Activated B cell treated with CpG ODN at 0.5 μM for 24 hours (primary cell): Measurements from ENCODE around the gene IL17C. TPM values are rescaled to one million over a fixed set of nuclear protein-coding genes. Genes with fewer than 3 reads are reported as not detected.
A peak's percentile ranks its signal among the peaks of the same experiment; 100 is the strongest.

Experiments used
- ATAC-seq: fragments of 200-7000 bp; cut with Tn5 transposase; one replicate; pipeline ENCODE4 v1.10.0; 2021; ENCODE audit warnings: low read depth, mild to moderate bottlenecking, moderate library complexity
- CTCF ChIA-PET: fragments of 350-600 bp; sonication (Branson Sonifier 250); formaldehyde crosslinking; loops from one replicate; lab custom pipeline; 2021; ENCODE audit warnings: antibody characterized with exemption; lab: Charles Lee
- POLR2A ChIA-PET: fragments of 350-600 bp; sonication (Branson Sonifier 250); formaldehyde crosslinking; loops from one replicate; lab custom pipeline; 2021; ENCODE audit warnings: antibody characterized with exemption; lab: Charles Lee
- DNase-seq: peaks from one replicate; pipeline ENCODE4 v3.0.0; 2022
- H3K27ac Mint-ChIP-seq: one replicate; pipeline ENCODE4 v1.8.0; 2020; ENCODE audit warnings: mixed read lengths
- H3K27me3 Mint-ChIP-seq: one replicate; pipeline ENCODE4 v1.8.0; 2021; ENCODE audit warnings: mixed read lengths
- H3K36me3 Mint-ChIP-seq: one replicate; pipeline ENCODE4 v1.8.0; 2021; ENCODE audit warnings: low read depth, mixed read lengths
- H3K4me1 Mint-ChIP-seq: one replicate; pipeline ENCODE4 v1.8.0; 2021; ENCODE audit warnings: mixed read lengths
- H3K4me3 Mint-ChIP-seq: one replicate; pipeline ENCODE4 v1.8.0; 2020; ENCODE audit warnings: mild to moderate bottlenecking, mixed read lengths
- H3K9me3 Mint-ChIP-seq: one replicate; pipeline ENCODE4 v1.8.0; 2020; ENCODE audit warnings: mixed read lengths
- intact Hi-C: fragments of 100-400 bp; cut with micrococcal nuclease; formaldehyde crosslinking; loops from one replicate; pipeline ENCODE4 v1.15.1; 2024
- total RNA-seq: library from RNA; stranded (reverse); gene quantifications from 2 replicates; pipeline ENCODE4 v1.2.3, GENCODE V29; 2022
- TF ChIP-seq, protein P1 (sequence below): fragments of 200-600 bp; IDR thresholded peaks from one replicate; pipeline ENCODE4 v1.8.0; 2022; ENCODE audit warnings: antibody characterized with exemption, mild to moderate bottlenecking

The IL17C gene
- total RNA-seq, 1 donor from 2014 or later = 0.69 TPM

DNA sequence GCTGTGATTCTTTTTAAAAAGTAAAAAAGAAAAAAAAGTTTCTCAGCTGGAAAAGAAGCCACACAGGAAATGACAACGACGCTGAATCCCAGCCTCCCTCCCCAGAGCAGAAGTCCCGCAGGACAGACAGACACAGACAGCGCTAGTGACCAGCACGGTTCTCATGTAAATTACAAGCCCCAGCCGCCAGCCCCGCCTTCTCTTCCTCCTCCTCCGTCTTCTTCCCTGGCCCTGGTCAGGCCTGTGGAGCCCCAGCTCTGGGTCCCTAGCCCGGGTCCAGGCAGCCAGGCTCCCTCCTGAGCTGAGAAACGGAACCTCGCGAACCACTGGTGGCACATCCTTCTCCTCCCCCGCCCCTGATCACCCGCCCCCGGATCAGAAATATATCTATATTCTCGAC is 7.0 kb upstream of the IL17C start:
- ChIA-PET POLR2A (interaction anchor here (1.0 to 1.3 kb wide), 2 partner anchors 13 to 61 kb away, joined by 3 to 5 read pairs; partner anchors contain the start of gene ZC3H18), CTCF (interaction anchor here (0.9 kb wide), 1 partner anchor 21 kb away, joined by 3 read pairs; no protein-coding TSS in a partner anchor)
- H3K4me3 Mint-ChIP-seq = no peak overlapping the region
- H3K36me3 Mint-ChIP-seq = peaks cover 43% of the 10 kb centered on the region
- no peak overlapping the region for H3K27ac Mint-ChIP-seq
- H3K4me1 Mint-ChIP-seq = peaks cover 27% of the 10 kb centered on the region
- H3K27me3 Mint-ChIP-seq = no peaks in the 10 kb centered on the region
- intact Hi-C loops = loop anchor here (10.0 kb wide), 3 partner anchors 153 to 1247 kb away; partner anchors contain the start of genes FBXO31, PIEZO1 and ZNF778
- no peaks in the 10 kb centered on the region for H3K9me3 Mint-ChIP-seq
- no peak for DNase-seq
- TF ChIP-seq, protein P1, sequence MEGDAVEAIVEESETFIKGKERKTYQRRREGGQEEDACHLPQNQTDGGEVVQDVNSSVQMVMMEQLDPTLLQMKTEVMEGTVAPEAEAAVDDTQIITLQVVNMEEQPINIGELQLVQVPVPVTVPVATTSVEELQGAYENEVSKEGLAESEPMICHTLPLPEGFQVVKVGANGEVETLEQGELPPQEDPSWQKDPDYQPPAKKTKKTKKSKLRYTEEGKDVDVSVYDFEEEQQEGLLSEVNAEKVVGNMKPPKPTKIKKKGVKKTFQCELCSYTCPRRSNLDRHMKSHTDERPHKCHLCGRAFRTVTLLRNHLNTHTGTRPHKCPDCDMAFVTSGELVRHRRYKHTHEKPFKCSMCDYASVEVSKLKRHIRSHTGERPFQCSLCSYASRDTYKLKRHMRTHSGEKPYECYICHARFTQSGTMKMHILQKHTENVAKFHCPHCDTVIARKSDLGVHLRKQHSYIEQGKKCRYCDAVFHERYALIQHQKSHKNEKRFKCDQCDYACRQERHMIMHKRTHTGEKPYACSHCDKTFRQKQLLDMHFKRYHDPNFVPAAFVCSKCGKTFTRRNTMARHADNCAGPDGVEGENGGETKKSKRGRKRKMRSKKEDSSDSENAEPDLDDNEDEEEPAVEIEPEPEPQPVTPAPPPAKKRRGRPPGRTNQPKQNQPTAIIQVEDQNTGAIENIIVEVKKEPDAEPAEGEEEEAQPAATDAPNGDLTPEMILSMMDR = no peak
- ATAC-seq = no peak

DNA sequence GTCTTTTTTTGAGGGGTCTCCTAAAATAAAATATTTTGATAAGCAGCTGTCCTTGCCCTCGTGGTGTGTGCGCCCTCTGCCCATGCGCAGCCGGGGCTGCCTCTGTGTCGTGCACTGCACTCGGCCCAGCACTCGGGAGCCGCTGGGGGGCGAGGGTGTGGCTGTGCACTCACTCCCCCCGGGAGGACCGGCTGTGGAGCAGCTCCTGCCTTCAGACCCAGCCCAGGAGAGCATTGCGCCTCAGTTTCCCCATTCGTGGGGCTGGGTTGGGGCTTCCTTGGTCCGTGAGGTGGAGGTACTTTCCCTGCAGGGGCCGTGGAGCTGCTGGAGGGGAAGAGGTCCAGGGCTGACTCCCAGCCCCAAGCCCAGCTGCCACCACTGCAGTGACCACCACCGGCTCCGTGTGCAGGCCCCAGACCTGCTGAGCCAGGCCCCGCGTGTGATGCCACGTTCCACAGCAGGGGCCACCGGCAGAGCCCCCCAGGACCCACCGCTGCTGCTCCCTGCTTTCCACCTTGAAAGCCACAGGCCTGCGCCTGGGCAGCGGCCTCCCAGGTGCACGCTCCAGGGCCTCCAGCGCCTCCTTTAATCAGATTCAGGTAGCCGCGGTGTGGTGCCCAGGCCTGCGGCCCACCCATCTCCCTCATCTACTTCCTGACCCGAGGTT is 6.3 kb upstream of the IL17C start:
- POLR2A ChIA-PET = interaction anchor here (1.3 to 2.3 kb wide), 4 partner anchors 17 to 69 kb away, joined by 3 to 14 read pairs (median 6); partner anchors contain the start of gene ZC3H18
- H3K36me3 Mint-ChIP-seq = peaks cover 36% of the 10 kb centered on the region
- TF ChIP-seq, protein P1 = no peak

DNA sequence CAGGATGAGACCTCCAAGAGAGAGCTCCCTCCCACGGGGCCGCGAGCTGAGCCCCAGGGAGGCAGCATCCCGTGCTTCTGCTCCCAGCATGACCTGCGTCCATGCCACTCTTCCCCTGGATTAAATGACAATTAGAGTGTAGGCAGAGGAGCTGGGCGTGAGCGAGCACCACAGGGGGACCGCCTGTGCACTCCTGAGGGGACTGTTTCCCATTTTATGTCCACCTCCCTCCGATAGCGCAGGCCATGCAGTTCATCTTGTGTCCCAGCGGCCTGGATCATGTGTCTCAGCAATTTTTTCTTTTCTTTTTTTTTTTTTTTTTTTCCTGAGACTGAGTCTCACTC is 5.8 kb upstream of the IL17C start:
- DNase-seq (no peak), ATAC-seq (no peak)
- Mint-ChIP-seq H3K4me3 (no peak overlapping the region), H3K27ac (no peak overlapping the region), H3K4me1 (peaks cover 35% of the 10 kb centered on the region), H3K36me3 (peaks cover 31% of the 10 kb centered on the region), H3K9me3 (no peaks in the 10 kb centered on the region), H3K27me3 (no peaks in the 10 kb centered on the region)
- TF ChIP-seq, protein P1 = no peak
- intact Hi-C loops = loop anchor here (10.0 kb wide), 3 partner anchors 152 to 1248 kb away; partner anchors contain the start of genes FBXO31, PIEZO1 and ZNF778
- CTCF ChIA-PET = interaction anchor here (1.3 to 1.7 kb wide), 3 partner anchors 11 to 105 kb away, joined by 3 to 6 read pairs (median 4); no protein-coding TSS in a partner anchor
- POLR2A ChIA-PET = interaction anchor here (1.2 to 2.3 kb wide), 4 partner anchors 9 to 68 kb away, joined by 3 to 14 read pairs (median 6); partner anchors contain the start of gene ZC3H18

More for the DNA sequence above, 6.3 kb upstream of the IL17C start:
- H3K4me3 Mint-ChIP-seq = no peak overlapping the region
- peaks cover 29% of the 10 kb centered on the region for H3K4me1 Mint-ChIP-seq
- no peak for ATAC-seq
- no peaks in the 10 kb centered on the region for H3K9me3 Mint-ChIP-seq
- intact Hi-C loops = loop anchor here (10.0 kb wide), 3 partner anchors 153 to 1247 kb away; partner anchors contain the start of genes FBXO31, PIEZO1 and ZNF778
- no peaks in the 10 kb centered on the region for H3K27me3 Mint-ChIP-seq
- CTCF ChIA-PET = interaction anchor here (0.9 to 1.7 kb wide), 2 partner anchors 12 to 22 kb away, joined by 3 to 4 read pairs; no protein-coding TSS in a partner anchor
- DNase-seq = no peak
- no peak overlapping the region for H3K27ac Mint-ChIP-seq

DNA sequence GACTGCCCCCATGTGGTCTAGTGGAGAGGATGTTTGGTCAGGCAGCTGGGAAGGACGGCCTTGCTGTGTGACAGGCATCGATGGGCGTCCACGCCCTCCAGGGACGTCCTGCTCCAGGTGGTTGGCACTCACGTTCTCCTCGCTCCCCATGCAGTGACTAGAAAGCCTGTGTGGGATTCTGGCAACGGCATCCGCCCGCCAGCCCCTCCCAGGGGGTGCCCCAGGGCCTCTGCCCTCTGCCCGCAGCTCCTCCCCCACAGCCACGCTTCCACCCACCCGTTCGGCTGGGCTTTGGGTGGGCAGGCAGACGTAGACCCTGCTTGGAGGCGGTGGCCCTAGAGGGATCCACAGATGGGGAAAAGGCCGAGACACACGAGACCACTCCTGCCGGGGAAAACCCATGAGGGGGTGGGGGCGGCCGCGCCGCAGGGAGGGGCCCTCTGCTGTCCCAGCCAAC is 4.7 kb upstream of the IL17C start:
- peak overlapping the region; percentile 71 for H3K27ac Mint-ChIP-seq
- ATAC-seq (peak; percentile 54), DNase-seq (peak; percentile 64)
- ChIA-PET POLR2A (interaction anchor here (0.5 to 2.3 kb wide), 13 partner anchors 8 to 163 kb away, joined by 3 to 14 read pairs (median 5); partner anchors contain the start of genes CYBA, MVD and ZC3H18), CTCF (interaction anchor here (1.0 to 1.7 kb wide), 5 partner anchors 10 to 104 kb away, joined by 3 to 6 read pairs (median 4); no protein-coding TSS in a partner anchor)
- peak overlapping the region; percentile 76 for H3K4me3 Mint-ChIP-seq
- intact Hi-C loops = loop anchor here (1.0 to 10.0 kb wide), 9 partner anchors 18 to 1249 kb away; partner anchors contain the start of genes CTU2, CYBA, FBXO31 and MVD
- no peaks in the 10 kb centered on the region for H3K27me3 Mint-ChIP-seq
- peaks cover 23% of the 10 kb centered on the region for H3K36me3 Mint-ChIP-seq
- TF ChIP-seq, protein P1 = no peak
- H3K4me1 Mint-ChIP-seq = peaks cover 46% of the 10 kb centered on the region
- no peaks in the 10 kb centered on the region for H3K9me3 Mint-ChIP-seq
